Right cardiac atrium (tissue), 5 donors: ENCODE data around the gene FTO. TPM values are rescaled to one million over a fixed set of nuclear protein-coding genes. Genes with fewer than 3 reads are reported as not detected.

Source experiments
- ATAC-seq, 2 donors: fragments of 200-7000 bp; cut with Tn5 transposase; one replicate each; pipeline versions ENCODE4 v1.8.0 to v1.9.1; 2020; ENCODE audit warnings: moderate library complexity in 2 of 2, mild to moderate bottlenecking in 1 of 2
- DNase-seq, 3 donors: peaks; one replicate each; pipeline ENCODE4 v3.0.0-alpha.2; 2020
- H3K27ac ChIP-seq: one replicate; pipeline ENCODE4 v1.5.1; 2013; ENCODE audit warnings: mild to moderate bottlenecking, low read length, control low read depth, moderate library complexity
- H3K27me3 ChIP-seq: one replicate; pipeline ENCODE4 v1.6.1; 2013; ENCODE audit not compliant: control insufficient read depth, insufficient read depth
- H3K4me1 ChIP-seq: one replicate; pipeline ENCODE4 v1.6.1; 2013; ENCODE audit warnings: low read length; ENCODE audit not compliant: control insufficient read depth, insufficient read depth
- H3K4me3 ChIP-seq: one replicate; pipeline ENCODE4 v1.5.1; 2013; ENCODE audit warnings: low read length, control low read depth
- H3K9me3 ChIP-seq: one replicate; pipeline ENCODE4 v1.6.1; 2013; ENCODE audit warnings: low read length; ENCODE audit not compliant: control insufficient read depth
- WGBS: extraction: QIAGEN DNeasy Blood & Tissue Kit; methylation state at CpG from one replicate; pipeline ENCODE4 v1.1.7; 2013; 5-methylcytosine and 5-hydroxymethylcytosine counted together
- intact Hi-C, 4 donors: fragments of 100-400 bp; cut with DNase I; formaldehyde crosslinking; loops; one replicate each; pipeline versions ENCODE4 v1.11.0 to v1.14.0; 2022 to 2023
- polyA plus RNA-seq: library from polyadenylated mRNA; stranded (reverse); fragments of 200-250 nt; gene quantifications from one replicate; pipeline ENCODE4 v1.2.3, GENCODE V29; 2013
- total RNA-seq, 4 donors: library from RNA; stranded (reverse); fragmentation: NEBNext Ultra II Directional; extraction: Animal tissue kit (Norgen Biotek cat#: 25700); gene quantifications; one replicate each; pipeline ENCODE4 v1.2.1, GENCODE V29; 2021
- donor health status: healthy with polysubstance abuse.
- donor health status: DM: no; HTN: yes; CAD: no.
- donor health status: DM: no; HTN: no; CAD: no.
- donor health status: DM: no; HTN: yes; CAD: no; lungs with severe emphysema.
- donor health status: DM: yes; HTN: yes; CAD: no.

FTO gene
- total and polyA plus RNA-seq, 5 donors: 21.9 to 86.3 (median 78.2) TPM

- WGBS: 81% methylated on average over 3 of the region's 3 CpGs
- H3K4me3 ChIP-seq: no peak overlapping the region
- intact Hi-C loops: no loop called here
- H3K4me1 ChIP-seq: no peaks in the 10 kb centered on the region
- DNase-seq (no peak), ATAC-seq (no peak)
- H3K27me3 ChIP-seq: no peaks in the 10 kb centered on the region
- no peak overlapping the region for H3K27ac ChIP-seq
- H3K9me3 ChIP-seq: no peaks in the 10 kb centered on the region
These were observed 393.8 kb downstream of the FTO start for GRCh38 chr16:54097774-54098173.

- Histone ChIP-seq H3K9me3 (no peaks in the 10 kb centered on the region), H3K27me3 (no peaks in the 10 kb centered on the region), H3K4me3 (no peak overlapping the region), H3K27ac (no peak overlapping the region), H3K4me1 (no peaks in the 10 kb centered on the region)
- intact Hi-C loops: no loop called here
- 49% methylated on average over 2 of the region's 2 CpGs for WGBS
- no peak for DNase-seq
- ATAC-seq: no peak
These were observed 394.3 kb downstream of the FTO start for GRCh38 chr16:54098247-54098646.

GRCh38 chr16:54099627-54100026, 395.7 kb downstream of the FTO start:
- 87% methylated on average over 5 of the region's 5 CpGs for WGBS
- ATAC-seq (no peak), DNase-seq (no peak)
- Histone ChIP-seq H3K27ac (no peak overlapping the region), H3K27me3 (no peaks in the 10 kb centered on the region), H3K9me3 (no peaks in the 10 kb centered on the region), H3K4me1 (no peaks in the 10 kb centered on the region), H3K4me3 (no peak overlapping the region)
- intact Hi-C loops: no loop called here

- Histone ChIP-seq H3K9me3 (no peaks in the 10 kb centered on the region), H3K4me1 (no peaks in the 10 kb centered on the region), H3K4me3 (no peak overlapping the region), H3K27me3 (no peaks in the 10 kb centered on the region), H3K27ac (no peak overlapping the region)
- ATAC-seq (no peak), DNase-seq (no peak)
- WGBS: 91% methylated on average over 10 of the region's 10 CpGs
- intact Hi-C loops: no loop called here
These were observed 399.2 kb downstream of the FTO start for GRCh38 chr16:54102888-54103866.

GRCh38 chr16:54106057-54106456, 402.1 kb downstream of the FTO start:
- intact Hi-C loops: no loop called here
- Histone ChIP-seq H3K4me3 (no peak overlapping the region), H3K27me3 (no peaks in the 10 kb centered on the region), H3K27ac (no peak overlapping the region), H3K9me3 (no peaks in the 10 kb centered on the region), H3K4me1 (no peaks in the 10 kb centered on the region)
- DNase-seq (no peak), ATAC-seq (no peak)
- 92% methylated on average over 5 of the region's 5 CpGs for WGBS

GRCh38 chr16:54107583-54108202, 403.7 kb downstream of the FTO start:
- intact Hi-C loops: no loop called here
- Histone ChIP-seq H3K9me3 (no peaks in the 10 kb centered on the region), H3K27ac (no peak overlapping the region), H3K4me1 (no peaks in the 10 kb centered on the region), H3K4me3 (no peak overlapping the region), H3K27me3 (no peaks in the 10 kb centered on the region)
- peak in 1 of 2 donors; percentile 46 for ATAC-seq
- WGBS: 85% methylated on average over 7 of the region's 7 CpGs
- no peak for DNase-seq

- Histone ChIP-seq H3K9me3 (no peaks in the 10 kb centered on the region), H3K4me1 (no peaks in the 10 kb centered on the region), H3K27ac (no peak overlapping the region), H3K27me3 (no peaks in the 10 kb centered on the region), H3K4me3 (no peak overlapping the region)
- ATAC-seq: no peak
- no peak for DNase-seq
- intact Hi-C loops: no loop called here
- WGBS: 88% methylated on average over 16 of the region's 16 CpGs
These were observed 406.3 kb downstream of the FTO start for GRCh38 chr16:54110016-54110981.

GRCh38 chr16:54112451-54113206, 408.7 kb downstream of the FTO start:
- H3K27me3 ChIP-seq: no peaks in the 10 kb centered on the region
- WGBS: 89% methylated on average over 8 of the region's 8 CpGs
- intact Hi-C loops: no loop called here
- H3K9me3 ChIP-seq: no peaks in the 10 kb centered on the region
- DNase-seq: no peak
- H3K27ac ChIP-seq: no peak overlapping the region
- no peak for ATAC-seq
- no peak overlapping the region for H3K4me3 ChIP-seq
- no peaks in the 10 kb centered on the region for H3K4me1 ChIP-seq

GRCh38 chr16:54115558-54115957, 411.6 kb downstream of the FTO start:
- intact Hi-C loops: no loop called here
- no peak overlapping the region for H3K4me3 ChIP-seq
- no peaks in the 10 kb centered on the region for H3K4me1 ChIP-seq
- WGBS: 82% methylated on average over 9 of the region's 9 CpGs
- H3K27me3 ChIP-seq: no peaks in the 10 kb centered on the region
- H3K9me3 ChIP-seq: no peaks in the 10 kb centered on the region
- no peak for DNase-seq
- no peak overlapping the region for H3K27ac ChIP-seq
- ATAC-seq: no peak

- ATAC-seq: no peak
- Histone ChIP-seq H3K27me3 (no peaks in the 10 kb centered on the region), H3K4me3 (no peak overlapping the region), H3K9me3 (no peaks in the 10 kb centered on the region), H3K4me1 (no peaks in the 10 kb centered on the region), H3K27ac (no peak overlapping the region)
- DNase-seq: no peak
- 65% methylated on average over 17 of the region's 17 CpGs for WGBS
- intact Hi-C loops: no loop called here
These were observed 412.2 kb downstream of the FTO start for GRCh38 chr16:54116124-54116655.
